ENCODE results near the gene MELTF. TPM values are rescaled to one million over a fixed set of nuclear protein-coding genes. Genes with fewer than 3 reads are reported as not detected.

The MELTF gene
- total RNA-seq, 1 donor from 2014 or later = 4.3 TPM

- intact Hi-C loops (cut with micrococcal nuclease) = no loop called here
Observed at GRCh38 chr3:196995646-196996355, 33.8 kb downstream of the MELTF start.

- intact Hi-C loops (cut with micrococcal nuclease) = no loop called here
Observed at GRCh38 chr3:196995027-196995426, 34.6 kb downstream of the MELTF start.

GRCh38 chr3:196994056-196994455, 35.6 kb downstream of the MELTF start:
- intact Hi-C loops (cut with micrococcal nuclease) = no loop called here

GRCh38 chr3:196992461-196993065, 37.1 kb downstream of the MELTF start:
- intact Hi-C loops (cut with micrococcal nuclease) = no loop called here

GRCh38 chr3:196991581-196992460, 37.8 kb downstream of the MELTF start:
- intact Hi-C loops (cut with micrococcal nuclease) = no loop called here

GRCh38 chr3:196990601-196991007, 39.0 kb downstream of the MELTF start:
- intact Hi-C loops (cut with micrococcal nuclease) = no loop called here

- intact Hi-C loops (cut with micrococcal nuclease) = no loop called here
Observed at GRCh38 chr3:196989721-196990262, 39.8 kb downstream of the MELTF start.

- intact Hi-C loops (cut with micrococcal nuclease) = no loop called here
Observed at GRCh38 chr3:196988241-196989029, 41.2 kb downstream of the MELTF start.

- intact Hi-C loops (cut with micrococcal nuclease) = no loop called here
Observed at GRCh38 chr3:196987022-196987421, 42.6 kb downstream of the MELTF start.

GRCh38 chr3:196985954-196986885, 43.4 kb downstream of the MELTF start:
- intact Hi-C loops (cut with micrococcal nuclease) = no loop called here

- intact Hi-C loops (cut with micrococcal nuclease) = no loop called here
Observed at GRCh38 chr3:196985298-196985697, 44.3 kb downstream of the MELTF start.

GRCh38 chr3:196983186-196983585, 46.4 kb downstream of the MELTF start:
- intact Hi-C loops (cut with micrococcal nuclease) = no loop called here

- intact Hi-C loops (cut with micrococcal nuclease) = no loop called here
Observed at GRCh38 chr3:196981657-196982056, 48.0 kb downstream of the MELTF start.

GRCh38 chr3:196979545-196979944, 50.1 kb downstream of the MELTF start:
- intact Hi-C loops (cut with micrococcal nuclease) = no loop called here

- intact Hi-C loops (cut with micrococcal nuclease) = no loop called here
Observed at GRCh38 chr3:196976941-196977340, 52.7 kb downstream of the MELTF start.

GRCh38 chr3:196975349-196975748, 54.3 kb downstream of the MELTF start:
- intact Hi-C loops (cut with micrococcal nuclease) = no loop called here

- intact Hi-C loops (cut with micrococcal nuclease) = no loop called here
Observed at GRCh38 chr3:196974661-196975060, 55.0 kb downstream of the MELTF start.

- intact Hi-C loops (cut with micrococcal nuclease) = no loop called here
Observed at GRCh38 chr3:196971094-196971698, 58.4 kb downstream of the MELTF start.

- intact Hi-C loops (cut with micrococcal nuclease) = no loop called here
Observed at GRCh38 chr3:196970547-196971093, 59.0 kb downstream of the MELTF start.

Data from T-helper 1 cell treated with Interleukin-12 subunit alpha and Interleukin-12 subunit beta and Interleukin-4 antibody, amounts not matched to agents 30 ng/mL and 1 ng/mL, for 36 hours (primary cell).